SH-SY5Y (cell line): Measurements from ENCODE around the gene TSG101.

Experiments
- GATA2 ChIP-seq: IDR thresholded peaks from 2 replicates; pipeline ENCODE4 v1.6.1; 2011; ENCODE audit warnings: mild to moderate bottlenecking, low read depth, low read length
- GATA3 ChIP-seq: IDR thresholded peaks from 2 replicates; pipeline ENCODE4 v1.6.1; 2011; ENCODE audit warnings: low read depth, mild to moderate bottlenecking, low read length, moderate library complexity

- TF ChIP-seq GATA2 = no peak
- TF ChIP-seq GATA3 = no peak
Measured at GRCh38 chr11:18485913-18486528, 40.7 kb downstream of the TSG101 start.
